GM23248 (cell line): Measurements from ENCODE around the gene RIPOR3.

Experiments used
- EZH2 ChIP-seq: fragments of 200-600 bp; sonication (generic); IDR thresholded peaks from 2 replicates; pipeline ENCODE4 v1.6.1; 2018; ENCODE audit warnings: antibody characterized with exemption, mild to moderate bottlenecking; ENCODE audit not compliant: insufficient read depth, poor library complexity, severe bottlenecking
- EZH2phosphoT487 ChIP-seq: fragments of 200-600 bp; sonication (generic); IDR thresholded peaks from 2 replicates; pipeline ENCODE4 v1.6.1; 2018; ENCODE audit warnings: antibody characterized with exemption, moderate library complexity, mild to moderate bottlenecking, low read depth; ENCODE audit not compliant: insufficient read depth

GRCh38 chr20:50627747-50628146 lies 63.6 kb downstream of the RIPOR3 start:
- no peak for TF ChIP-seq EZH2
- no peak for TF ChIP-seq EZH2phosphoT487
